BE2C (cell line): ENCODE data around the gene KLHL20.
"Not testable (repeated sequence)": the region's sequence is repeated elsewhere in the genome, so short reads cannot be mapped to it uniquely, and the experiment has no call there.

Experiments
- DNase-seq: peaks from one replicate; pipeline ENCODE4 v3.0.0-alpha.2; 2020
- H3K27me3 ChIP-seq: fragments of 250-450 bp; sonication (Bioruptor Pico); 2 replicates; pipeline ENCODE4 v1.5.1; 2020; ENCODE audit warnings: mild to moderate bottlenecking
- H3K36me3 ChIP-seq: fragments of 250-450 bp; sonication (Bioruptor Pico); 2 replicates; pipeline ENCODE4 v1.5.1; 2020; ENCODE audit warnings: mild to moderate bottlenecking
- H3K4me1 ChIP-seq: fragments of 250-450 bp; sonication (Bioruptor Pico); 2 replicates; pipeline ENCODE4 v1.5.1; 2020
- H3K4me3 ChIP-seq: 2 replicates; pipeline ENCODE4 v1.5.1; 2011; ENCODE audit warnings: low read depth, low read length
- H3K9me3 ChIP-seq: fragments of 250-450 bp; sonication (Bioruptor Pico); 2 replicates; pipeline ENCODE4 v1.5.1; 2020
- TF ChIP-seq, protein P1 (sequence below): IDR thresholded peaks from 2 replicates; pipeline ENCODE4 v1.5.1; 2012; ENCODE audit warnings: mild to moderate bottlenecking, low read depth, low read length

Gene KLHL20

DNA sequence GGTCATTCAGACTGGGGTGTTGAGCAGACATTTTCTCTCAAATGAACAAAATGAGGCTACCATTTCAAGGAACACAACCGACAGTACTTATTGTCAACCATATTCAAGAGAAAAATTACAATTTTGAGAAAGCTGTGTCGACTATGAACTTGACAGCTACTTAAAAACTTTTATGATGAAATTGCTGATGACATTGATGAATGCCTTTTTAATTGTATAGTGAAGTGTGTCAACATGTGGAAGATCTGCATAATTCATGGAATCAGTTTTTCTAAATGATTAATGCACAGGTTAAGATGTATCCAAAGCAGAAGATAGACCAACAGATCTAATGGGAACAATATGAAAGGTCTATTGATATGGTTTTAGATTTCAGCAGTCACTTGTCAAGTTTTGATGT, 75.1 kb downstream of the KLHL20 start:
- TF ChIP-seq, protein P1, sequence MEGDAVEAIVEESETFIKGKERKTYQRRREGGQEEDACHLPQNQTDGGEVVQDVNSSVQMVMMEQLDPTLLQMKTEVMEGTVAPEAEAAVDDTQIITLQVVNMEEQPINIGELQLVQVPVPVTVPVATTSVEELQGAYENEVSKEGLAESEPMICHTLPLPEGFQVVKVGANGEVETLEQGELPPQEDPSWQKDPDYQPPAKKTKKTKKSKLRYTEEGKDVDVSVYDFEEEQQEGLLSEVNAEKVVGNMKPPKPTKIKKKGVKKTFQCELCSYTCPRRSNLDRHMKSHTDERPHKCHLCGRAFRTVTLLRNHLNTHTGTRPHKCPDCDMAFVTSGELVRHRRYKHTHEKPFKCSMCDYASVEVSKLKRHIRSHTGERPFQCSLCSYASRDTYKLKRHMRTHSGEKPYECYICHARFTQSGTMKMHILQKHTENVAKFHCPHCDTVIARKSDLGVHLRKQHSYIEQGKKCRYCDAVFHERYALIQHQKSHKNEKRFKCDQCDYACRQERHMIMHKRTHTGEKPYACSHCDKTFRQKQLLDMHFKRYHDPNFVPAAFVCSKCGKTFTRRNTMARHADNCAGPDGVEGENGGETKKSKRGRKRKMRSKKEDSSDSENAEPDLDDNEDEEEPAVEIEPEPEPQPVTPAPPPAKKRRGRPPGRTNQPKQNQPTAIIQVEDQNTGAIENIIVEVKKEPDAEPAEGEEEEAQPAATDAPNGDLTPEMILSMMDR, result no peak
- H3K36me3 ChIP-seq, result peaks cover 6% of the 10 kb centered on the region

DNA sequence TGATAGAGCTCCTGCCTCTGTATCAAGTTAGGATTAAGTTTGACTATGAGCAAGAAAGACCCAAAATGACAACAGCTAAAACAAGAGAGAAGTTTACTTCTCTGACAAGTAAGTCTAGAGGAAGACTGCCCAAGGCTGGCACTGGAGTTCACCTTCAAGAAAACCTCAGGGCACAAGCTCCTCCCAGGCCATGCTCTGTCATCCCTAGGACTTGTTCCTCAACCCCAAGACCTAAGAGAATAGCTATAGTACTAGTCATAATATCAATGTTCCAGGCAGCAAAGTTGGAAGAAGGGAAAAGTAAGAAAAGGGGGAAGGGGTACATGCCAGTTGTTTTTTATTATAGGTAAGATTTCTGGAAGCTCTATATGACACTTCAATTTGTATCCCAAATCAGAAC, 83.3 kb downstream of the KLHL20 start:
- no peak for DNase-seq
- TF ChIP-seq, protein P1, result no peak
- Histone ChIP-seq H3K9me3 (no peaks in the 10 kb centered on the region), H3K4me3 (no peak overlapping the region), H3K36me3 (peaks cover 16% of the 10 kb centered on the region), H3K4me1 (no peaks in the 10 kb centered on the region; the same call in 1 of the 2 replicates), H3K27me3 (no peaks in the 10 kb centered on the region)

More for the DNA sequence above, 75.1 kb downstream of the KLHL20 start:
- no peaks in the 10 kb centered on the region for H3K4me1 ChIP-seq
- H3K27me3 ChIP-seq, result no peaks in the 10 kb centered on the region
- H3K9me3 ChIP-seq, result no peaks in the 10 kb centered on the region; the same call in 1 of the 2 replicates
- H3K4me3 ChIP-seq, result no peak overlapping the region
- no peak for DNase-seq

DNA sequence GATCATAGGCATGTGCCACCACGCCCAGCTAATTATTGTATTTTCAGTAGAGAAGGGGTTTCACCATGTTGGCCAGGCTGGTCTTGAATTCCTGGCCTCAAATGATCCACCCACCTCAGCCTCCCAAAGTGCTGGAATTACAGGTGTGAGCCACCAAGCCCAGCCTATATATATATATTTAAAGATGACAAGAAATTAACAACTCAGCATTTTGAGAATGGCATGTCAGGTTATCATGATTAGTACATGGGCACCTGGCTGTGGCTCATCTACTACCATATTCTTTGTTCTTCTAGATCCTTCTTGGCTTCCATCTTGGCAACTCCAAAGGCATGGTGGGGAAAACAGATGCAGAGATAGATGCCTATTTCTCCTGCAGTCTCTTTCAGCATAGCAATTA, 85.2 kb downstream of the KLHL20 start:
- H3K4me1 ChIP-seq, H3K27me3 ChIP-seq, H3K4me3 ChIP-seq, DNase-seq, H3K9me3 ChIP-seq: not testable (repeated sequence)
- peaks cover 26% of the 10 kb centered on the region for H3K36me3 ChIP-seq

DNA sequence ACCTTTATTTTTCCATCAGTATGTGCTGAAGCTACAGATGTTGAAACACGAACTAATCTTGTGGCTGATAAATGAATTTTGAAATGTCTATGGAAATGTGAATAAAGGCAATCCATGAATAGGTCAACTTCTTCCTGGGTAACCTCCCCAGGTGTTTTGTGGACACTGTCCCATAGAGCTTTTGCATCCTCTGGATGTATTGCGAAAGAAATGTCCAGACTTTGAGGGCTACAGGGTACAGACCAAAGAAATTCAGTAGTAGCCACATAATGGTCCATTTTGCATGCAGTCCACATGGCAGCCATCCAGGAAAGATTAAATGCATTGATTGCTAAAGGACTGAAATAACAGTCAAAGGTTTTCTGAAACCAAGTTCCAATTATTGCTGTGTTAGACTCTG, 88.2 kb downstream of the KLHL20 start:
- Histone ChIP-seq H3K36me3 (peaks cover 42% of the 10 kb centered on the region), H3K27me3 (no peaks in the 10 kb centered on the region), H3K4me1 (no peaks in the 10 kb centered on the region; the same call in 1 of the 2 replicates), H3K4me3 (no peak overlapping the region), H3K9me3 (no peaks in the 10 kb centered on the region)
- TF ChIP-seq, protein P1, result no peak
- DNase-seq, result no peak

DNA sequence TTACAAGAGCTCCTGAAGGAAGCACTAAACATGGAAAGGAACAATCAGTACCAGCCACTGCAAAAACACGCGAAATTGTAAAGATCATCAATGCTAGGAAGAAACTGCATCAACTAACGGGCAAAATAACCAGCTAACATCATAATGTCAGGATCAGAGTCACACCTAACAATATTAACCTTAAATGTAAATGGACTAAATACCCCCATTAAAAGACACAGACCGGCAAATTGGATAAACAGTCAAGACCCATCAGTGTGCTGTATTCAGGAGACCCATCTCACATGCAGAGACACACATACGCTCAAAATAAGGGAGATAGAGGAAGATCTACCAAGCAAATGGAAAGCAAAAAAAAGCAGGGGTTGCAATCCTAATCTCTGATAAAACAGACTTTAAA, 98.9 kb downstream of the KLHL20 start:
- H3K9me3 ChIP-seq, H3K27me3 ChIP-seq, H3K4me1 ChIP-seq, H3K4me3 ChIP-seq, DNase-seq: not testable (repeated sequence)
- H3K36me3 ChIP-seq, result peaks cover 20% of the 10 kb centered on the region

DNA sequence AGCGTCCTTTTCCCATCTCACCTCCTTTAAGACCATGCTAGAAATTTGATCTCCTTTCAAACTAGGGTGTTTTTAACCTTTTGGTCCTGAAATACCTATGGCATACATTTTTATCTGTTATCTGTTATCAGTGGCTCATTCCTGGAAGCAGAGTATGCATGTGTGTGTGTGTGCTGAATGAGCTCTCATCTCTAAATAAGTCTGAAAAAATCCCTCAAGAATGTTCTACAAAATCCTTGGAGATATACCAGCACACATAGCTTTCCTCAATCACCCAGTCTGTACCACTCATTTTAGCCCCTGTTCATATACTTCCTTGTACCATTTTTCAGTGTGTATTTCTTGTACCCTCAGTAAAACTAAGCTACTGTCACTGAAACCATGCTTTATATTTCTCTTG, 103.7 kb downstream of the KLHL20 start:
- peaks cover 12% of the 10 kb centered on the region for H3K36me3 ChIP-seq
- TF ChIP-seq, protein P1, result no peak
- DNase-seq, result no peak
- no peaks in the 10 kb centered on the region for H3K4me1 ChIP-seq
- H3K4me3 ChIP-seq, result no peak overlapping the region
- H3K27me3 ChIP-seq, result no peaks in the 10 kb centered on the region
- H3K9me3 ChIP-seq, result no peaks in the 10 kb centered on the region

DNA sequence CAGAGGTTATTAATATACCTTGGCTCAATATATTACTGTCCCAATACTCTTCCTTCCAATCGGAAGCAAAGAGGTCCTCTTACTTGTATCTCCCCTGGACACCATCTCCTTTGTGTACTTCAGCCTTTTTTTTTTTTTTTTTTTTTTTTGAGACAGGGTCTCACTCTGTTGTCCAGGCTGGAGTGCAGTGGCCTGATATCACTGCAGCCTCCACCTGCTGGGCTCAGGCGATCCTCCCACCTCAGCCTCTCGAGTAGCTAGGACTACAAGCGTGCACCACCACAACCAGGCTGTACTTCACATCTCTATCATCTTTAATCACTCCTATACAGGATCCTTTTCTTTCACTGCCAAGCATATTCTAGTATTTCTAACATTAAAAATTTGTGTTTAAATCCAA, 106.9 kb downstream of the KLHL20 start:
- Histone ChIP-seq H3K36me3 (peaks cover 12% of the 10 kb centered on the region), H3K27me3 (no peaks in the 10 kb centered on the region), H3K4me3 (no peak overlapping the region), H3K4me1 (no peaks in the 10 kb centered on the region), H3K9me3 (no peaks in the 10 kb centered on the region)
- TF ChIP-seq, protein P1, result no peak
- no peak for DNase-seq
